Measurements from ENCODE around the gene TNRC6B.
A peak's percentile ranks its signal among the peaks of the same experiment; 100 is the strongest.

The TNRC6B gene

DNA sequence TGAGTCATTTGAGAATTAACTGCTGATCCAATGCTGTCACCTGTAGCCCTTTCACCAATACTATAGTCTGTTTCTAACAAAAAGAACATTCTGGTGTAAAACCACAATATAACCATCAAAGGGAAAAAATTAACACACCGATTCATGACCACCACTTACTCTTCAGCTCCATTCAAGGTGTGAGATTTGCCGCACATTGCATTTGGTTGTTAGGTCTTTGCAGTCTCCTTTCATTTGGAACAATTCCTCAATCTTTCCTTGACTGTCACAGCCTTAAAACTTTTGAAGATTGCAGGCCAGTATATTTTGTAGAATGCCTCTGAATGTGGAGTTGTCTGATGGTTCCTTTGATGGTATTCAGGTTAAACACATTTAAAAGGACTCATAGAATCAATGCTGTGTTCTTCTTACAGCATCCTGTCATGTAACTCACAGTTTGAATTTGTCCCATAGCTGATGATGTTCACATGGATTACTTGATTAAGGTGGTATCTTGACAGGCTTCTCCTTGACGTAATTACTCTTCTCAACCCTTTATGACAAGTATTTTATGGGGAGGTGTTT, 63.6 kb downstream of the TNRC6B start:
- TF ChIP-seq, protein P1, sequence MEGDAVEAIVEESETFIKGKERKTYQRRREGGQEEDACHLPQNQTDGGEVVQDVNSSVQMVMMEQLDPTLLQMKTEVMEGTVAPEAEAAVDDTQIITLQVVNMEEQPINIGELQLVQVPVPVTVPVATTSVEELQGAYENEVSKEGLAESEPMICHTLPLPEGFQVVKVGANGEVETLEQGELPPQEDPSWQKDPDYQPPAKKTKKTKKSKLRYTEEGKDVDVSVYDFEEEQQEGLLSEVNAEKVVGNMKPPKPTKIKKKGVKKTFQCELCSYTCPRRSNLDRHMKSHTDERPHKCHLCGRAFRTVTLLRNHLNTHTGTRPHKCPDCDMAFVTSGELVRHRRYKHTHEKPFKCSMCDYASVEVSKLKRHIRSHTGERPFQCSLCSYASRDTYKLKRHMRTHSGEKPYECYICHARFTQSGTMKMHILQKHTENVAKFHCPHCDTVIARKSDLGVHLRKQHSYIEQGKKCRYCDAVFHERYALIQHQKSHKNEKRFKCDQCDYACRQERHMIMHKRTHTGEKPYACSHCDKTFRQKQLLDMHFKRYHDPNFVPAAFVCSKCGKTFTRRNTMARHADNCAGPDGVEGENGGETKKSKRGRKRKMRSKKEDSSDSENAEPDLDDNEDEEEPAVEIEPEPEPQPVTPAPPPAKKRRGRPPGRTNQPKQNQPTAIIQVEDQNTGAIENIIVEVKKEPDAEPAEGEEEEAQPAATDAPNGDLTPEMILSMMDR (IDR thresholded peaks at IDR 0.05; ENCODE audit: control extremely low read depth, extremely low read depth, low read depth, missing control alignments): no peak
- ChIA-PET POLR2A (no interaction called here), CTCF (interaction anchor here (0.9 to 1.2 kb wide), 3 partner anchors 9 to 107 kb away, joined by 3 to 4 read pairs (median 3); no protein-coding TSS in a partner anchor)
- no peak for DNase-seq (ENCODE audit: extremely low spot score)

DNA sequence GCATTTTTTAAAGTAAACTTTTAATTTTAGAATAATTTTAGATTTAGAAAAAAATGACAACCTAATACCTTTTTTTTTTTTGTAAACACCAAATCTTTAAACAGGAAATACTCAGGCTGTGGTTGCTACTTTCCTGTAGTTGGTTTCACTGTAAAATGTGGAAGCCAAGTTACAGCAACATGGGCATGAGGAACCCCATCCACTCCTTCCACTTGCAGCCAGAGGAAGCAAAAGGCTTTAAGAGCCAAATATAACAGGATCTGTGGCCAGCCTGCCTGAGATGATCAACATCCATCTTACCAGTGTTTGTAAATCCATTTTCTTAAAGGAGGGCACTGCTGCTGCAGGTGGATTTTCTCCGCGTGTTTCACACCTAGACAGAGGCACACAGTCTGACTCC, 66.2 kb downstream of the TNRC6B start:
- no peak for DNase-seq (ENCODE audit: extremely low spot score)
- TF ChIP-seq, protein P1 (IDR thresholded peaks at IDR 0.05; ENCODE audit: control extremely low read depth, extremely low read depth, low read depth, missing control alignments): no peak
- CTCF ChIA-PET: interaction anchor here (0.9 kb wide), 1 partner anchor 108 kb away, joined by 3 read pairs; no protein-coding TSS in a partner anchor
- POLR2A ChIA-PET: no interaction called here

DNA sequence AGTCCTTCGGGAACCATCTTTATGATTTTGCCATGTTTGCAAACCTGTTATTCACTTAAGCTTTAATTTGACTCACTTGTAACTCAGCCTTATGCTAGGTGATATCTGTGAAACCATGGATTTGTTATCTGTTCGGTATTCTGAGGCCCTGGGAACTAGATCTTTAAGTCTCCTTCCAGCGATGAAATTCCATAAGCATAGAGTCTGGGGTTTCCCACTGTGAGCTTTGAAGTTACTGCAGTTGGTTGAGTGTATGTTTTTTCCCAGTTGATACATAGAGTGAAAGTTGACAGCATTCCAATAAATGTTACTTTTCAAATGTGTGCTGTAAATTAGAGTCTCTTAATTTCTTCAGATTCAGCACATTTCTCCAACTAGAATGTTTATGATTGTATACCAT, 66.9 kb downstream of the TNRC6B start:
- POLR2A ChIA-PET: no interaction called here
- TF ChIP-seq, protein P1 (IDR thresholded peaks at IDR 0.05; ENCODE audit: control extremely low read depth, extremely low read depth, low read depth, missing control alignments): no peak
- CTCF ChIA-PET: no interaction called here
- no peak for DNase-seq (ENCODE audit: extremely low spot score)

DNA sequence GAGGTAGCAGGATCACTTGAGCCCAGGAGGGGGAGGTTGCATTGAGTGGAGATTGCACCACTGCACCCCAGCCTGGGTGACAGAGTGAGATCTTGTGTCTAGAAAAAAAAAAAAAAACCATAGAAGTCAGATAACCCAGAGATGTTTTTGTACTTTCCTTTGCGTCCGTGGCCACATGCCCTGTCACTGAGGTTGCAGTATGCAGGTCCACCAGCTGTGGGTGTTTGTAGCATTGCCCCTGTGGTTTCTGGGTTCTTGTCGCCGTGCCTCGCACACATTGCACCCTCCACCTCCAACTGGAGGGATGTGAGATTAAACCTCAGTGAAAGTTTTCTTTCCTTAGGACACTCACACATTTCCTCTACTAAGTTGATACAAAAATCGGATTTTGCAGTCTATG, 70.3 kb downstream of the TNRC6B start:
- no peak for DNase-seq (ENCODE audit: extremely low spot score)
- TF ChIP-seq, protein P1 (IDR thresholded peaks at IDR 0.05; ENCODE audit: control extremely low read depth, extremely low read depth, low read depth, missing control alignments): no peak
- ChIA-PET POLR2A (no interaction called here), CTCF (no interaction called here)

DNA sequence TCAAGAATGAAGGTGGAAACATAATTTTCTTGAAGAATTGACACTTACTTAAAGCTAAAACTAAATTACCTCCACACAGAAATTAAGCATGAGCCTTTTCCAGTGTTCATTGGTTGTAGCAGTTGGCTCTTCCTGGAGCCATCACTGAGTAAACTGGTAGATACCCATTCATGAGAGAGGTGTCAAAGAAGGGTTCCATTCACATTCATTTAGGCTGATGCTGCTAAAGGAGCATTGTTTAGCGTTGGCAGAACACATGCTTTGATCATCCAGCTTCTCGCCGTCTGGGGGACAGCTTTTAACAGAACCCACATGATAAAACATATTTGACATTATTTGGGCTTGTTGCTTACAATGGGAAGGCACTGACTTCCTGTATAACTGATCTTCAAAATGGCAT, 71.6 kb downstream of the TNRC6B start:
- ChIA-PET POLR2A (no interaction called here), CTCF (interaction anchor here (1.1 kb wide), 1 partner anchor 11 kb away, joined by 3 read pairs; no protein-coding TSS in a partner anchor)
- no peak for DNase-seq (ENCODE audit: extremely low spot score)
- TF ChIP-seq, protein P1 (IDR thresholded peaks at IDR 0.05; ENCODE audit: control extremely low read depth, extremely low read depth, low read depth, missing control alignments): no peak

DNA sequence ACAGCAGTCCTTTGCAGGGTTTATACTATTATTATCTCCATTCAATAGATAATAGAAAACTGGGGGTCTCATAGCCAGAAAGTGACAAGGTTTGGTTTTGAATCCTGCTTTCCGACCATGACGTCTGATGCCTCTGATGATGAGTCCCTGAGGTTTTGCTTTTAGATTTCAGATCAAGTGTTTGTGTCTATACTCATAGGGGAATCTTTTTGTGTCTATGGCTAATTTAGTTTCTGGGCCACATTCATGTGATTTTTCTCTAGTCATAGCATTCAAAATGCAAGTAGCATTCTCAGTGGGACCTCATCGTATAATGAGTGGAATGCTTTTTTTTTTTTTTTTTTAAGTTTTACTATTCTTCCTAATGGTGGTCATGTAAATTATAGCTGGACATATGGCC, 72.9 kb downstream of the TNRC6B start:
- ChIA-PET POLR2A (interaction anchor here (0.6 kb wide), 1 partner anchor 13 kb away, joined by 4 read pairs; no protein-coding TSS in a partner anchor), CTCF (interaction anchor here (1.6 kb wide), 1 partner anchor 18 kb away, joined by 6 read pairs; no protein-coding TSS in a partner anchor)
- peak; percentile 37 for DNase-seq (ENCODE audit: extremely low spot score)
- TF ChIP-seq, protein P1 (IDR thresholded peaks at IDR 0.05; ENCODE audit: control extremely low read depth, extremely low read depth, low read depth, missing control alignments): no peak
